Activated CD4-positive, alpha-beta T cell treated with anti-CD3 and anti-CD28 coated beads for 36 hours (primary cell): Measurements from ENCODE around the gene CARNS1. TPM values are rescaled to one million over a fixed set of nuclear protein-coding genes. Genes with fewer than 3 reads are reported as not detected.
"Not testable (repeated sequence)": the region's sequence is repeated elsewhere in the genome, so short reads cannot be mapped to it uniquely, and the experiment has no call there.

Source experiments
- ATAC-seq: fragments of 200-7000 bp; cut with Tn5 transposase; one replicate; pipeline ENCODE4 v1.10.0; 2021; ENCODE audit warnings: mild to moderate bottlenecking, moderate library complexity
- CTCF ChIA-PET: fragments of 350-600 bp; sonication (Branson Sonifier 250); formaldehyde crosslinking; loops from one replicate; lab custom pipeline; 2021; ENCODE audit warnings: antibody characterized with exemption; lab: Charles Lee
- POLR2A ChIA-PET: fragments of 350-600 bp; sonication (Branson Sonifier 250); formaldehyde crosslinking; loops from one replicate; lab custom pipeline; 2021; ENCODE audit warnings: antibody characterized with exemption, inconsistent platforms; lab: Charles Lee
- DNase-seq: peaks from one replicate; pipeline ENCODE4 v3.0.0-alpha.2; 2020
- H3K27ac Mint-ChIP-seq: one replicate; pipeline ENCODE4 v1.8.0; 2021; ENCODE audit warnings: mixed read lengths
- H3K27me3 Mint-ChIP-seq: one replicate; pipeline ENCODE4 v1.8.0; 2021; ENCODE audit warnings: mixed read lengths
- H3K36me3 Mint-ChIP-seq: one replicate; pipeline ENCODE4 v1.8.0; 2021; ENCODE audit warnings: low read depth, mixed read lengths
- H3K4me1 Mint-ChIP-seq: one replicate; pipeline ENCODE4 v1.8.0; 2021; ENCODE audit warnings: mixed read lengths
- H3K4me3 Mint-ChIP-seq: one replicate; pipeline ENCODE4 v1.8.0; 2021; ENCODE audit warnings: mild to moderate bottlenecking, moderate library complexity, mixed read lengths
- H3K9me3 Mint-ChIP-seq: one replicate; pipeline ENCODE4 v1.8.0; 2021; ENCODE audit warnings: low read depth, mixed read lengths
- intact Hi-C, 2 experiments: fragments of 100-400 bp; cut with DNase I in 1 of 2; cut with micrococcal nuclease in 1 of 2; formaldehyde crosslinking; loops; one replicate each; pipeline versions ENCODE4 v1.14.2 to v1.15.1; 2022 to 2024; cut with DNase I, micrococcal nuclease
- total RNA-seq, 2 experiments: library from RNA; stranded (reverse); gene quantifications; one replicate each; pipeline ENCODE4 v1.2.3, GENCODE V29; 2021

The CARNS1 gene
- total RNA-seq, 2 experiments from 2014 or later = 1.5 to 1.6 TPM

DNA sequence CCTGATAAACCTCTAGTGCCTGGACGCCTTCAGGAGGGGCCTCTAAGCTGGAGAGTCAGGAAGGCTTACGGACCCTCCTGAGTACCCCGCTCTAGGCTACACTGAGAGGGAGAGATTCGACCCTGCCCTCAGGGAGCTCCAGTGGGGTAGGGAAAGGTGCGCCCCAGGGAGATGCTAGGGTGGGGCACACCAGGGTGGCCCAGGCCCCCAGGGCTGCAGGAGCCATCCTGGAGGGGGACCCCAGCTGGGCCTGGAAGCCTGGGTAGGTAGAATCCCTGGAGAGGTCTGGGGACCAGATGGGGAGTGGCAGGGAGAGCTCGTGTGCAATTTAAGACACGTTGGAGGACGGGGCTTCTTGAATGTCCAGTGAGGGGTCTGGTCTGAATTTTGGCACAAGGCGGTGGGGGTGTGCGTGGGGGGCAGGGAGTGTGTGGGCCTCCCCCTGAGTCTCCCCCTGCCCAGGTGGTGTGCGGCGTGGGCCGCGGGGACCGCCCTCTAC lies 4.7 kb downstream of the CARNS1 start:
- Mint-ChIP-seq H3K4me3 (peak overlapping the region; percentile 76), H3K27ac (peak overlapping the region; percentile 78), H3K4me1 (peaks cover 50% of the 10 kb centered on the region), H3K36me3 (no peaks in the 10 kb centered on the region), H3K9me3 (no peaks in the 10 kb centered on the region), H3K27me3 (no peaks in the 10 kb centered on the region)
- POLR2A ChIA-PET = interaction anchor here (3.0 kb wide), 1 partner anchor 16 kb away, joined by 14 read pairs; the partner anchor contains the start of gene TBC1D10C
- CTCF ChIA-PET = interaction anchor here (0.6 to 4.0 kb wide), 6 partner anchors 11 to 40 kb away, joined by 3 to 34 read pairs (median 4); partner anchors contain the start of genes PPP1CA, PTPRCAP and TBC1D10C
- DNase-seq (no peak), ATAC-seq (no peak)
- intact Hi-C loops = loop anchor here in 1 of 2 experiments (2.0 kb wide), 1 partner anchor 17 kb away; the partner anchor contains the start of gene PTPRCAP

DNA sequence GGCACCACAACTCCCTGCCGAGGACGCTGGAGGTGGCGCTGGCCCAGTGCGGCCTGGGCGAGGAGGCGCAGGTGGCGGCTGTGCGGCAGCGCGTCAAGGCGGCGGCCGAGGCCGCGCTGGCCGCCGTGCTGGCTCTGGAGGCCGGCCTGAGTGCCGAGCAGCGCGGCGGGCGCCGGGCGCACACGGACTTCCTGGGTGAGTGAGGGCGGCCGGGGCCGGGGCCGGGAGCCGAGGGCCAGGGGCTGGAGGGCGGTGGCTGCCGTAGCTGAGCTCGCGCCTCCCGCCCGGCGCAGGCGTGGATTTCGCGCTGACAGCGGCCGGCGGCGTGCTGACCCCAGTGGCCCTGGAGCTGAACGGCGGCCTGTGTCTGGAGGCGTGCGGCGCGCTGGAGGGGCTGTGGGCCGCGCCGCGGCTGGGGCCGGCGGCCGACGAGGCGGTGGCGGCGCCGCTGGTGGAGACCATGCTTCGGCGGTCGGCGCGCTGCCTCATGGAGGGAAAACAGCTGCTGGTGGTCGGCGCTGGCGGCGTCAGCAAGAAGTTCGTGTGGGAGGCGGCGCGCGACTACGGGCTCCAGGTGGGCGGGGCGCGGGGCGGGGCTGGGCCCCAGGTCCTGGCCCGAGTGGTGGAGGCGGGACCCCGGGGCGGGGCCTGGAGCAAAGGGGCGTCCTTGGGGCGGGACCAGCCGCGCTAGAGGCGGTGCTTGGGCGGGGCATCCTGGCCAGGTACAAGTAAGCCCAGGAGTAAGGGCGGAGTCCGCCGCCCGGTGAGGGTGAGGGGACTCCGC lies 5.4 kb downstream of the CARNS1 start:
- intact Hi-C loops = loop anchor here (1.0 to 2.0 kb wide), 9 partner anchors 16 to 384 kb away; partner anchors contain the start of genes AIP (in 1 of the 2), PTPRCAP (in 1 of the 2), RAD9A (in 1 of the 2) and TMEM134 (in 1 of the 2)
- H3K27ac Mint-ChIP-seq = peak overlapping the region; percentile 84
- ATAC-seq (peak; percentile 92), DNase-seq (peak; percentile 99)
- no peaks in the 10 kb centered on the region for H3K9me3 Mint-ChIP-seq
- H3K4me1 Mint-ChIP-seq = peaks cover 49% of the 10 kb centered on the region
- no peaks in the 10 kb centered on the region for H3K27me3 Mint-ChIP-seq
- CTCF ChIA-PET = interaction anchor here (0.6 to 4.0 kb wide), 6 partner anchors 12 to 40 kb away, joined by 3 to 34 read pairs (median 4); partner anchors contain the start of genes PPP1CA, PTPRCAP and TBC1D10C
- POLR2A ChIA-PET = interaction anchor here (3.0 kb wide), 1 partner anchor 16 kb away, joined by 14 read pairs; the partner anchor contains the start of gene TBC1D10C
- H3K4me3 Mint-ChIP-seq = peak overlapping the region; percentile 76
- no peaks in the 10 kb centered on the region for H3K36me3 Mint-ChIP-seq

DNA sequence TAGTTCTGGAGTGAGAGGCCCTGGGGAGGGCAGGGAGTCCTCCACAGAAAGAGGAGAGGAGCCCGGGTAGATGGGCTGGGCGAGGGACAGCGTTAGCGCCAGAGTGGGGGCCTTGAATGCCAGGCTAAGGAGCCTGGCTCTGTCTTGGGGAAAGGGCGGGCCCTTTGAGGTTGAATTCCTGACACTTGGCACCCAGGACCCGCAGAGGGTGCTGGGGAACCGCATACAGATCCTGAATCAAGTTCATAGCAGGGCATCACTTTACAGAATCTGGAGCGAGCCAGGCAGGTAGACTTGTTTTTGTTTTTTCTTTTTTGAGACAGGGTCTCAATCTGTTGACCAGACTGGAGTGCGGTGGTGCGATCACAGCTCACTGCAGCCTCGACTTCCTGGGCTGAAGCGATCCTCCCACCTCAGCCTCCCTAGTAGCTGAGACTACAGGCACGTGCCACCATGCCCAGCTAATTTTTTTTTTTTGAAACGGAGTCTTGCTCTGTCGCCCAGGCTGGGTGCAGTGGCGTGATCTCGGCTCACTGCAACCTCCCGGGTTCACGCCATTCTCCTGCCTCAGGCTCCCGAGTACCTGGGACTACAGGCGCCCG lies 6.1 kb downstream of the CARNS1 start:
- Mint-ChIP-seq H3K27me3 (no peaks in the 10 kb centered on the region), H3K9me3 (no peaks in the 10 kb centered on the region), H3K36me3 (no peaks in the 10 kb centered on the region), H3K4me1 (peaks cover 43% of the 10 kb centered on the region), H3K4me3 (peak overlapping the region; percentile 76), H3K27ac (peak overlapping the region; percentile 84)
- POLR2A ChIA-PET = no interaction called here
- DNase-seq (no peak), ATAC-seq (no peak)
- intact Hi-C loops = loop anchor here (1.0 to 2.0 kb wide), 9 partner anchors 15 to 384 kb away; partner anchors contain the start of genes AIP (in 1 of the 2), PTPRCAP (in 1 of the 2), RAD9A (in 1 of the 2) and TMEM134 (in 1 of the 2)
- CTCF ChIA-PET = interaction anchor here (1.2 to 4.0 kb wide), 2 partner anchors 19 to 41 kb away, joined by 3 to 34 read pairs; partner anchors contain the start of genes PPP1CA and TBC1D10C

DNA sequence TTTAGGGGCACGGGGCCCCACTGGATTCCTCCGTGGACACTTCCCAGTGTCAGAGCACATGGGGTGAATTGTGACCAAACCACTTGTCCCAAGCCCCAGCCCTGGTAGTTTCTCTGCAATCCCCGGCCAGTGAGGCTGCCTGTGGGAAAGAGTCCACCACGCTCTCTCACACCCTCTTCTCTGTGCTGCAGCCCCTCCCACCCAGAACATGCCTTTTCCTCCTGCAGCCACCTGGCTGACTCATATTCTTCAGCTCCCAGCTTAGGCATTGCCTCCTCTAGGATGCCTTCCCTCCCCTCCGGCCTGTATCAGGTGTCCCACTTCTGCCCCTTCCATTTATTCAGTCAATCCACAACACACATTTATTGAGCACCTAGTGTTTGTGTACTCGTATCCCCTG lies 7.4 kb downstream of the CARNS1 start:
- peaks cover 40% of the 10 kb centered on the region for H3K4me1 Mint-ChIP-seq
- H3K36me3 Mint-ChIP-seq = no peaks in the 10 kb centered on the region
- ATAC-seq = no peak
- ChIA-PET CTCF (interaction anchor here (0.6 to 1.5 kb wide), 3 partner anchors 9 to 60 kb away, joined by 3 to 7 read pairs (median 3); partner anchors contain the start of gene PPP1CA), POLR2A (no interaction called here)
- no peaks in the 10 kb centered on the region for H3K27me3 Mint-ChIP-seq
- peak overlapping the region; percentile 6 for H3K27ac Mint-ChIP-seq
- H3K9me3 Mint-ChIP-seq = no peaks in the 10 kb centered on the region
- no peak overlapping the region for H3K4me3 Mint-ChIP-seq
- DNase-seq = no peak
- intact Hi-C loops = no loop called here

DNA sequence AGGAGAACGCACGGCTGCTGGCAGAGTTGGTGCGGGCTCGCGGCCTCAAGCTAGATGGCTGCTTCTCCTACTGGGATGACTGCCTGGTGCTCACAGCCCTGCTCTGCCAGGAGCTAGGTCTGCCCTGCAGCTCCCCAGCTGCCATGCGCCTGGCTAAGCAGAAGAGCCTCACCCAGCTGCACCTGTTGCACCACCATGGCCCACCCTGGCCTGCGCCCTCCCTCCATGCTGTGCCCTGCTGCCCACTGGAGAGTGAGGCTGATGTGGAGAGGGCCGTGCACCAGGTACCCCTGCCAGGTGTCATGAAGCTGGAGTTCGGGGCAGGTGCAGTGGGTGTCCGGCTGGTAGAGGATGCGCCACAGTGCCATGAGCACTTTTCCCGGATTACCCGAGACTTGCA lies 8.0 kb downstream of the CARNS1 start:
- Mint-ChIP-seq H3K4me1 (peaks cover 34% of the 10 kb centered on the region), H3K4me3 (no peak overlapping the region), H3K9me3 (no peaks in the 10 kb centered on the region), H3K27ac (no peak overlapping the region), H3K36me3 (no peaks in the 10 kb centered on the region), H3K27me3 (no peaks in the 10 kb centered on the region)
- no peak for ATAC-seq
- POLR2A ChIA-PET = no interaction called here
- intact Hi-C loops = no loop called here
- DNase-seq = no peak
- CTCF ChIA-PET = interaction anchor here (0.7 to 1.5 kb wide), 3 partner anchors 10 to 71 kb away, joined by 3 to 7 read pairs (median 3); partner anchors contain the start of gene PPP1CA

DNA sequence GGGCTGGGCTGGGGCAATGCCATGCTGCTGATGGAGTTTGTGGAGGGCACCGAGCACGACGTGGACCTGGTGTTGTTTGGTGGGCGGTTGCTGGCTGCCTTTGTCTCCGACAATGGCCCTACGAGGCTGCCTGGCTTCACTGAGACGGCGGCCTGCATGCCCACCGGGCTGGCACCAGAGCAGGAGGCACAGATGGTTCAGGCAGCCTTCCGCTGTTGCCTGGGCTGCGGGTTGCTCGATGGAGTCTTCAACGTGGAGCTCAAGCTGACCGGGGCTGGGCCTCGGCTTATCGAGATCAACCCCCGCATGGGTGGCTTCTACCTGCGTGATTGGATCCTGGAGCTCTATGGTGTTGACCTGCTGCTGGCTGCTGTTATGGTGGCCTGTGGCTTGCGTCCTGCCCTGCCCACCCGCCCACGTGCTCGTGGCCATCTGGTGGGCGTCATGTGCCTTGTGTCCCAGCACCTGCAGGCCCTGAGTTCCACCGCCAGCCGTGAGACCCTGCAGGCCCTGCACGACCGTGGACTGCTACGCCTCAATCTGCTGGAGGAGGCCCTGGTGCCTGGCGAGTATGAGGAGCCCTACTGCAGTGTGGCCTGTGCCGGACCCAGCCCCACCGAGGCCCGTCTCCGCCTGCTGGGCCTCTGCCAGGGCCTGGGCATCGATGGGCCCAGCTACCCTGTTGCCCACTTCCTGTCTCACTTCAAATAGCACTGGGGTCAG lies 8.6 kb downstream of the CARNS1 start:
- intact Hi-C loops = no loop called here
- CTCF ChIA-PET = interaction anchor here (0.7 to 1.5 kb wide), 3 partner anchors 9 to 72 kb away, joined by 3 to 7 read pairs (median 3); partner anchors contain the start of gene PPP1CA

DNA sequence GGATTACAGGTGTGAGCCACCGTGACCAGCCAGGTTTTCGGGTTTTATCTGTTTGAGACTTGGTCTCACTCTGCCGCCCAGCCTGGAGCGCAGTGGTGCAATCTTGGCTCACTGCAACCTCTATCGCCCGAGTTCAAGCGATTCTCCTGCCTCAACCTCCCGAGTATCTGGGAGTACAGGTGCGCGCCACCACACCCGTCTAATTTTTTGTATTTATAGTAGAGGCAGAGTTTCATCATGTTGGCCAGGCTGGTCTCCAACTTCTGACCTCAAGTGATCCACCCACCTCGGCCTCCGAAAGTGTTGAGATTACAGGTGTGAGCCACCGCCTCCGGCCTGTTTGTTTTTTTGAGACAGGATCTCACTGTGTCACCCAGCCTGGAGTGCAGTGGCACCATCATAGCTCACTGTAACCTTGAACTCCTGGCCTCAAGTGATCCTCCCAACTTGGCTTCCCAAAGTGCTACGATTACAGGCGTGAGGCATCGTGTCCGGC lies 11.9 kb downstream of the CARNS1 start:
- CTCF ChIA-PET = interaction anchor here (1.0 to 2.0 kb wide), 2 partner anchors 25 to 41 kb away, joined by 3 to 7 read pairs; partner anchors contain the start of gene PPP1CA
- peak overlapping the region; percentile 98 for H3K27ac Mint-ChIP-seq
- H3K27me3 Mint-ChIP-seq, POLR2A ChIA-PET, H3K9me3 Mint-ChIP-seq: not testable (repeated sequence)
- H3K4me3 Mint-ChIP-seq = peak overlapping the region; percentile 90
- DNase-seq (peak; percentile 60), ATAC-seq (peak; percentile 41)
- H3K4me1 Mint-ChIP-seq = peaks cover 33% of the 10 kb centered on the region
- peaks cover 21% of the 10 kb centered on the region for H3K36me3 Mint-ChIP-seq
- intact Hi-C loops = loop anchor here in 1 of 2 experiments (5.0 kb wide), 1 partner anchor 40 kb away; the partner anchor contains the start of gene TMEM134

More for the DNA sequence above, 8.6 kb downstream of the CARNS1 start:
- Mint-ChIP-seq H3K9me3 (no peaks in the 10 kb centered on the region), H3K4me1 (peaks cover 29% of the 10 kb centered on the region), H3K27ac (no peak overlapping the region), H3K4me3 (no peak overlapping the region), H3K27me3 (no peaks in the 10 kb centered on the region), H3K36me3 (peaks cover 2% of the 10 kb centered on the region)
- POLR2A ChIA-PET = no interaction called here
- DNase-seq = no peak
- ATAC-seq = no peak

DNA sequence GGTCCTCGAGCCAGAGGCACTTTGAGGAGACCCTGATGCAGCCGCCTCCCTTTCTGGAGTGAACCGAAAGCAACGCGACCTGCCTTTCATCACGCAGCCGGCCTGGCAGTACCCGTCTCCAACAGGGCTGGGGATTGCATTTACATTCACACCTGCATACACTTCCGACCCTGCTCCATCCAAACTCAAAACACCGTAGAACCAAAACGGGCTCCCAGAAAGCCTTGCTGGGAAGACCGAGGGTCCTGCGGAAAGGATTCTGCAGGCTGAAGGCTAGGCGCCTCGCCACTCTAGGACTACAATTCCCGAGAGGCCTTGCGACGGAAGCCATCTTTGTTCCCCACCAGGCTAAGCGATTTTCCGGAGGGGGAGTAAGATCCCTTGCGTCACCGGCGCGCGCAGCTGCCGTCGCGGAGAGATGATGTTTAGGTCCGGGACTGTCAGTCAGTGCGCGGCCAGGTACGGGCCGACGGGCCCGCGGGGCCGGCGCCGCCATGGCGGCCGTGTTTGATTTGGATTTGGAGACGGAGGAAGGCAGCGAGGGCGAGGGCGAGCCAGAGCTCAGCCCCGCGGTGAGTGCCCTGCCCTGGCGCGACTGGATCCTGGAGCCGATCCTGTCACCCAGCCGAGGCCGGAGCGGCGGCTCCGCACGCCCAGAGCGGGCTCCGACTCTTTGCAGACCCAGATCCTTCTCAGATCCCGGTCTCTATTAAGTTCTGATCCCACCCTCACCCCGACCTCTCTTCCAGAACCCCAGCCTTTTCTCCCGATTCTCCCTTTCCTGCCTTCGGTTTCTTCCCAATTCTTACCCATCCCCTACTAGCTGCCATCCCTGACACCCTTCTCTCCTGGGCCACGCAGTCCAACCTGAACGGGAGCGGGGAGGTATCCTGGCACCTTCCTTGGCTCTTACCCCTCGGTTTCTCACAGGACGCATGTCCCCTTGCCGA lies 12.8 kb downstream of the CARNS1 start, which contains the start of gene RPS6KB2:
TSS of gene RPS6KB2 (plus strand) at position 443 of the 950 bp plus-strand sequence. CDS start at position 495, 52 bp downstream.
- Mint-ChIP-seq H3K36me3 (peaks cover 28% of the 10 kb centered on the region), H3K4me1 (peaks cover 38% of the 10 kb centered on the region), H3K4me3 (peak within 1 kb of the TSS; percentile 90), H3K27me3 (no peaks in the 10 kb centered on the region), H3K27ac (peak within 1 kb of the TSS; percentile 98), H3K9me3 (no peaks in the 10 kb centered on the region)
- CTCF ChIA-PET = interaction anchor here (0.9 to 2.0 kb wide), 2 partner anchors 9 to 26 kb away, joined by 3 to 7 read pairs; partner anchors contain the start of genes PPP1CA and PTPRCAP
- DNase-seq (peak; percentile 99), ATAC-seq (peak; percentile 81)
- POLR2A ChIA-PET = interaction anchor here (1.1 to 1.3 kb wide), 2 partner anchors 8 to 21 kb away, joined by 3 read pairs; no protein-coding TSS in a partner anchor
- intact Hi-C loops = loop anchor here (1.0 to 5.0 kb wide), 16 partner anchors 8 to 602 kb away; partner anchors contain the start of genes TMEM134 (in 2 of the 2), AIP (in 1 of the 2), ANKRD13D (in 1 of the 2) and CDK2AP2 (in 1 of the 2)
